Coronary artery (tissue), 2 donors: ENCODE results near the gene DNPEP.

Experiments
- DNase-seq: peaks from one replicate; pipeline ENCODE4 v3.0.0-alpha.2; 2017; ENCODE audit warnings: low spot score
- H3K27ac ChIP-seq, 2 donors: fragments of 200-600 bp; sonication (generic); one replicate each; pipeline ENCODE4 v1.5.1; 2016 to 2019
- H3K4me3 ChIP-seq: fragments of 200-600 bp; sonication (generic); 2 replicates; pipeline ENCODE4 v1.5.1; 2016; ENCODE audit warnings: mild to moderate bottlenecking, moderate library complexity
- TF ChIP-seq, protein P1 (sequence below): fragments of 200-600 bp; sonication (generic); IDR thresholded peaks from one replicate; pipeline ENCODE4 v1.5.1; 2019; ENCODE audit warnings: antibody characterized with exemption

The DNPEP gene

GRCh38 chr2:219433666-219434467, 46.2 kb upstream of the DNPEP start:
- TF ChIP-seq, protein P1, sequence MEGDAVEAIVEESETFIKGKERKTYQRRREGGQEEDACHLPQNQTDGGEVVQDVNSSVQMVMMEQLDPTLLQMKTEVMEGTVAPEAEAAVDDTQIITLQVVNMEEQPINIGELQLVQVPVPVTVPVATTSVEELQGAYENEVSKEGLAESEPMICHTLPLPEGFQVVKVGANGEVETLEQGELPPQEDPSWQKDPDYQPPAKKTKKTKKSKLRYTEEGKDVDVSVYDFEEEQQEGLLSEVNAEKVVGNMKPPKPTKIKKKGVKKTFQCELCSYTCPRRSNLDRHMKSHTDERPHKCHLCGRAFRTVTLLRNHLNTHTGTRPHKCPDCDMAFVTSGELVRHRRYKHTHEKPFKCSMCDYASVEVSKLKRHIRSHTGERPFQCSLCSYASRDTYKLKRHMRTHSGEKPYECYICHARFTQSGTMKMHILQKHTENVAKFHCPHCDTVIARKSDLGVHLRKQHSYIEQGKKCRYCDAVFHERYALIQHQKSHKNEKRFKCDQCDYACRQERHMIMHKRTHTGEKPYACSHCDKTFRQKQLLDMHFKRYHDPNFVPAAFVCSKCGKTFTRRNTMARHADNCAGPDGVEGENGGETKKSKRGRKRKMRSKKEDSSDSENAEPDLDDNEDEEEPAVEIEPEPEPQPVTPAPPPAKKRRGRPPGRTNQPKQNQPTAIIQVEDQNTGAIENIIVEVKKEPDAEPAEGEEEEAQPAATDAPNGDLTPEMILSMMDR, result no peak
- Histone ChIP-seq H3K27ac (peak overlapping the region; percentile 82 to 97), H3K4me3 (peak overlapping the region; percentile 69)
- no peak for DNase-seq

- peak; percentile 89 for DNase-seq
- no peak overlapping the region for H3K4me3 ChIP-seq
- peak overlapping the region; percentile 86 to 91 for H3K27ac ChIP-seq
- TF ChIP-seq, protein P1, result no peak
Measured at GRCh38 chr2:219430633-219431615, 43.2 kb upstream of the DNPEP start.

GRCh38 chr2:219429958-219430606, 42.4 kb upstream of the DNPEP start:
- peak overlapping the region; percentile 86 to 91 for H3K27ac ChIP-seq
- TF ChIP-seq, protein P1, result no peak
- no peak for DNase-seq
- no peak overlapping the region for H3K4me3 ChIP-seq

- TF ChIP-seq, protein P1, result no peak
- Histone ChIP-seq H3K4me3 (no peak overlapping the region), H3K27ac (peak overlapping the region; percentile 78 to 86)
- DNase-seq, result no peak
Measured at GRCh38 chr2:219428469-219428868, 40.8 kb upstream of the DNPEP start.

DNA sequence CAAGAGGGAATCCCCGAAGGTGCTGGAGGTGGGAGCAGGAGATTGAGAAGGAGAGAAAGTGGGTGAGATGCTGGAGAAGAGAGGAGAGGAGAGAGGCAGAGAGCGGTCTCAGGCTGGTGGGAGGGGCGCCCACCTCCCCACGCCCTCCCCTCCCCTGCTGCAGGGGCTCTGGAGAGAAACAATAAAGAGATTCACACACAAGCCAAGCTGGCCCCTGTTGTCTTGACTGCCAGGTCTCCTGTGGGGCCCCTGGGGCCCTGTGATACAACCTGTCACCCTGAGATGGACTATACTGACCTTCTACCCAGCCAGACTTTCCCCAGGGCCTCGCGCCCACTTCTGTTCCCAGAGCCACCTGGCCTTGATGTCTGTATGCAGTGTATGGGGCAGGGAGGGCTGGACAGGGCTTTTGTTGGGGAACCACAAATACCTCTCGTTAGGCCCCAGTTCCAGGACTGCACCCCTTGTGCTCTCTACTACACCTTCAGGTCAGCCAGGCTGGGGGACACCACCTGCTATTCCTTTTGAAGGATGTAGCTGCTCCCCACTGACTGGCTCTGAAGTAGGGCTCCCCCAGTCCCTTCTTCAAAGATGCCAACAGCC, 38.9 kb upstream of the DNPEP start:
- TF ChIP-seq, protein P1, result no peak
- Histone ChIP-seq H3K4me3 (no peak overlapping the region), H3K27ac (peak overlapping the region in 1 of 2 donors; percentile 26)
- DNase-seq, result no peak

DNA sequence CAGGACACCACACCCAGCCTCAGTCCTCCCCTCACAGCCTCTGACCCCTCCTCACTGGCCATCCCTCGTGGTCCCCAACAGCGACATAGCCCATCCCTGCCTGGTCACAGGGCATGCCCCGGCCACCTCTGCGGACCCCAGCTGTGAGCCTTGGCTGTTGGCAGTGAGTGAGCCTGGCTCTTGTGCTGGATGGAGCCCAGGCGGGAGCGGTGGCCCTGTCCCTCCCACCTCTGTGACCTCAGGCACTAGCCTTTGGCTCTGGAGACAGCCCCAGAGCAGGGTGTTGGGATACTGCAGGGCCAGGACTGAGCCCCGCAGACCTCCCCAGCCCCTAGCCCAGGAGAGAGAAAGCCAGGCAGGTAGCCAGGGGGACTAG, 38.3 kb upstream of the DNPEP start:
- Histone ChIP-seq H3K4me3 (no peak overlapping the region), H3K27ac (peak overlapping the region in 1 of 2 donors; percentile 26)
- DNase-seq, result no peak
- TF ChIP-seq, protein P1, result no peak
